Endothelial cell of umbilical vein (primary cell): ENCODE data around the gene TUSC2. TPM values are rescaled to one million over a fixed set of nuclear protein-coding genes. Genes with fewer than 3 reads are reported as not detected.

Experiments used
- Bru-seq: library from RNA; stranded (reverse); fragments of 400-500 nt; gene quantifications from one replicate; lab custom pipeline; 2021; lab: Mats Ljungman, UMichigan
- BruChase-seq, 2 experiments: library from RNA; stranded (reverse); fragments of 400-500 nt; gene quantifications; one replicate each; lab custom pipeline; 2021; lab: Mats Ljungman, UMichigan
- BruUV-seq: library from RNA; stranded (reverse); fragments of 400-500 nt; replicated peaks from 2 replicates; lab custom pipeline; 2021; lab: Mats Ljungman, UMichigan
- CTCF ChIA-PET: fragments of 300-600, 350-600 bp; sonication (Branson Sonifier 250); formaldehyde crosslinking; loops from one replicate; lab custom pipeline; 2021; ENCODE audit warnings: antibody characterized with exemption, inconsistent platforms; lab: Charles Lee
- POLR2A ChIA-PET: fragments of 300-600, 350-600 bp; sonication (Branson Sonifier 250); formaldehyde crosslinking; loops from one replicate; lab custom pipeline; 2021; ENCODE audit warnings: antibody characterized with exemption, inconsistent platforms; lab: Charles Lee
- DNase-seq: peaks from one replicate; pipeline ENCODE4 v3.0.0-alpha.2; 2011; ENCODE audit warnings: low read depth, low spot score
- FAIRE-seq: peaks from 2 replicates; lab custom pipeline; 2011; peaks lifted over from hg19 to GRCh38; lab: Jason Lieb, UNC
- H2AFZ ChIP-seq: 2 replicates; pipeline ENCODE4 v1.6.0; 2012; ENCODE audit warnings: low read depth, low read length, control low read depth, inconsistent platforms
- H3K27ac ChIP-seq: 2 replicates; pipeline ENCODE4 v1.5.1; 2011; ENCODE audit warnings: low read depth, mild to moderate bottlenecking, control low read depth, low read length, moderate library complexity; ENCODE audit not compliant: insufficient read depth
- H3K27me3 ChIP-seq, 2 experiments: 2 replicates each; pipeline versions ENCODE4 v1.6.0 to v1.6.1; 2011; ENCODE audit warnings: low read length in 2 of 2, mixed read lengths in 1 of 2; ENCODE audit not compliant: control insufficient read depth in 2 of 2, insufficient read depth in 2 of 2
- H3K36me3 ChIP-seq, 2 experiments: 2 replicates in 1 of 2; 3 replicates in 1 of 2; pipeline ENCODE4 v1.5.1; 2011; ENCODE audit warnings: low read length in 2 of 2, mild to moderate bottlenecking in 1 of 2, moderate library complexity in 1 of 2; ENCODE audit not compliant: control insufficient read depth in 2 of 2, insufficient read depth in 2 of 2; ENCODE audit errors: extremely low read depth in 1 of 2
- H3K4me1 ChIP-seq: 3 replicates; pipeline ENCODE4 v1.5.1; 2011; ENCODE audit warnings: mild to moderate bottlenecking, low read length; ENCODE audit not compliant: control insufficient read depth, insufficient read depth; ENCODE audit errors: extremely low read depth
- H3K4me2 ChIP-seq: 2 replicates; pipeline ENCODE4 v1.6.1; 2011; ENCODE audit warnings: low read length, control low read depth, mixed read lengths; ENCODE audit not compliant: insufficient read depth
- H3K4me3 ChIP-seq, 3 experiments: fragments of 200-600 bp in 1 of 3; sonication (generic), shearing (Covaris generic) in 1 of 3; replicated peaks in 1 of 3; 2 replicates each; pipeline ENCODE4 v1.5.1; 2011 to 2016; ENCODE audit warnings: control low read depth in 3 of 3, low read length in 3 of 3, mild to moderate bottlenecking in 2 of 3, inconsistent platforms in 1 of 3, low read depth in 1 of 3, moderate library complexity in 1 of 3; ENCODE audit not compliant: insufficient read depth in 1 of 3
- H3K79me2 ChIP-seq: 2 replicates; pipeline ENCODE4 v1.6.0; 2012; ENCODE audit warnings: low read length, inconsistent platforms; ENCODE audit not compliant: control insufficient read depth, insufficient read depth
- H3K9ac ChIP-seq: replicated peaks from 2 replicates; pipeline ENCODE3; 2011; ENCODE audit warnings: low read length, control low read depth; ENCODE audit not compliant: insufficient read depth; ENCODE audit errors: extremely low read depth
- H3K9me1 ChIP-seq: replicated peaks from 3 replicates; pipeline ENCODE4 v1.6.0; 2011; ENCODE audit warnings: mild to moderate bottlenecking, low read length; ENCODE audit not compliant: control insufficient read depth, insufficient read depth; ENCODE audit errors: extremely low read depth
- H3K9me3 ChIP-seq: replicated peaks from 2 replicates; pipeline ENCODE4 v1.5.1; 2012; ENCODE audit warnings: low read length, inconsistent platforms; ENCODE audit not compliant: control insufficient read depth, insufficient read depth
- H4K20me1 ChIP-seq: replicated peaks from 2 replicates; pipeline ENCODE3; 2011; ENCODE audit warnings: mild to moderate bottlenecking, low read length; ENCODE audit not compliant: control insufficient read depth, insufficient read depth; ENCODE audit errors: extremely low read depth
- GATA2 ChIP-seq: IDR thresholded peaks from 2 replicates; pipeline ENCODE4 v1.7.0; 2011; ENCODE audit warnings: low read depth, mild to moderate bottlenecking, moderate library complexity, mixed read lengths, low read length; ENCODE audit not compliant: insufficient read length, insufficient read depth
- JUN ChIP-seq: IDR thresholded peaks from 2 replicates; pipeline ENCODE4 v1.6.1; 2011; ENCODE audit warnings: borderline replicate concordance, low read depth; ENCODE audit not compliant: insufficient read length, insufficient read depth
- MAX ChIP-seq: IDR thresholded peaks from 2 replicates; pipeline ENCODE4 v1.6.1; 2011; ENCODE audit not compliant: insufficient read depth, insufficient read length
- POLR2A ChIP-seq: IDR thresholded peaks from 2 replicates; pipeline ENCODE4 v1.6.1; 2012; ENCODE audit warnings: low read depth, mild to moderate bottlenecking, control low read depth, low read length
- POLR2AphosphoS5 ChIP-seq: IDR thresholded peaks from 2 replicates; pipeline ENCODE4 v1.6.1; 2012; ENCODE audit warnings: low read depth, mild to moderate bottlenecking, control low read depth, low read length, moderate library complexity; ENCODE audit not compliant: insufficient read depth
- dilution Hi-C: fragments of 300-500 bp; cut with MboI; formaldehyde crosslinking; loops from one replicate; pipeline ENCODE4 v1.15.0; 2019; ENCODE audit warnings: low sequenced_read_pairs; ENCODE audit not compliant: extremely low pct_ligation_motif_present
- intact Hi-C: fragments of 100-400 bp; cut with micrococcal nuclease; formaldehyde crosslinking; loops from one replicate; pipeline ENCODE4 v1.10.0; 2022
- long read RNA-seq: library from polyadenylated mRNA; stranded (forward); transcript quantifications from one replicate; pipeline ENCODE4 v2.0.0, GENCODE V29; 2021
- polyA minus RNA-seq, 3 experiments: library from RNA; depleted of rRNA, polyadenylated mRNA; stranded (reverse); fragments of >200 nt; gene quantifications; 1 replicate in 1 of 3; 2 replicates in 2 of 3; pipeline ENCODE4 v1.2.3, GENCODE V29; 2011
- polyA plus RNA-seq, 4 experiments: library from polyadenylated mRNA; depleted of rRNA in 3 of 4; stranded (reverse) in 3 of 4; unstranded in 1 of 4; fragments of >200 nt; gene quantifications; 2 replicates each; pipeline versions ENCODE4 v1.2.1 to v1.2.3, GENCODE V29; 2011 to 2012; ENCODE audit warnings: missing spikeins in 1 of 4
- total RNA-seq: library from RNA; stranded (reverse); gene quantifications from 2 replicates; pipeline ENCODE4 v1.2.3, GENCODE V29; 2021

Gene TUSC2
- total RNA-seq (30.0 and 31.0 TPM in 2 replicates), polyA plus RNA-seq (84.8 and 89.0 TPM in 2 replicates), polyA minus RNA-seq (30.9 and 33.5 TPM in 2 replicates), Bru-seq, nascent RNA (percentile 63 among the genes with signal in this experiment), BruChase-seq, experiment 1, labeled RNA remaining after a 6-hour chase (percentile 69 among the genes with signal in this experiment), BruChase-seq, experiment 2, labeled RNA remaining after a 2-hour chase (percentile 85 among the genes with signal in this experiment)
- polyA plus RNA-seq (2011; cell fraction: cytosol; rRNA removed): 42.4 and 49.4 TPM in 2 replicates
- polyA plus RNA-seq (2011; cell fraction: nucleus; rRNA removed): 22.3 and 23.0 TPM in 2 replicates
- polyA plus RNA-seq (2012): 32.4 and 32.5 TPM in 2 replicates
- polyA minus RNA-seq (2011; cell fraction: cytosol; rRNA and poly(A)+ RNA removed): 10.3 TPM
- polyA minus RNA-seq (2011; cell fraction: nucleus; rRNA and poly(A)+ RNA removed): 8.5 and 9.1 TPM in 2 replicates
- long read RNA-seq, transcript TUSC2-206 (3 exons, 475 nt): minor isoform, 13 of 230 reads
- long read RNA-seq, transcript TUSC2-201 (3 exons, 1,691 nt): major isoform, 181 of 230 reads
- long read RNA-seq, partial matches to known transcripts: 6 of 230 reads
- long read RNA-seq, other reads (novel, unspliced or antisense): 29 of 230 reads

GRCh38 chr3:50327943-50328691, at the start of gene TUSC2:
TUSC2 (minus strand) TSS chr3:50328223; CDS start chr3:50328099, 124 bp downstream.
- intact Hi-C loops: loop anchor here (1.0 kb wide), 1 partner anchor 9 kb away; no protein-coding TSS in a partner anchor
- peaks cover 35% of the 10 kb centered on the region for H3K79me2 ChIP-seq

More at GRCh38 chr3:50327943-50328691, at the start of gene TUSC2:
- H3K9ac ChIP-seq: peak within 1 kb of the TSS; percentile 87
- DNase-seq: peak; percentile 97
- no peak for TF ChIP-seq JUN
- TF ChIP-seq MAX: no peak
- TF ChIP-seq POLR2AphosphoS5: peak; percentile 95
- peak; percentile 96 for TF ChIP-seq POLR2A
- TF ChIP-seq GATA2: no peak
- H2AFZ ChIP-seq: peak within 1 kb of the TSS; percentile 42
- peaks cover 28% of the 10 kb centered on the region for H3K4me1 ChIP-seq
- H3K4me2 ChIP-seq: peak within 1 kb of the TSS; percentile 83
- no peaks in the 10 kb centered on the region for H3K27me3 ChIP-seq
- H3K4me3 ChIP-seq: peak within 1 kb of the TSS; percentile 69 to 88 (median 86)
- BruUV-seq: no TSS peak
- peaks cover 20 to 39% of the 10 kb centered on the region in 2 experiments for H3K36me3 ChIP-seq
- H4K20me1 ChIP-seq: no peaks in the 10 kb centered on the region
- dilution Hi-C loops: no loop called here
- H3K9me1 ChIP-seq: no peaks in the 10 kb centered on the region
- POLR2A ChIA-PET: interaction anchor here (0.7 to 1.9 kb wide), 7 partner anchors 8 to 93 kb away, joined by 3 to 8 read pairs (median 4); partner anchors contain the start of genes GNAI2 and IFRD2
- CTCF ChIA-PET: interaction anchor here (0.8 to 1.8 kb wide), 5 partner anchors 8 to 102 kb away, joined by 3 to 13 read pairs (median 4); partner anchors contain the start of genes HYAL3 and NAA80
- peak within 1 kb of the TSS; percentile 70 for H3K27ac ChIP-seq
- H3K9me3 ChIP-seq: no peaks in the 10 kb centered on the region
- FAIRE-seq: peak; percentile 99
